GM13977 (cell line): Measurements from ENCODE around the gene KLHL7.

Source experiments
- DNase-seq: peaks from one replicate; pipeline ENCODE4 v3.0.0; 2012; ENCODE audit warnings: low spot score
- in situ Hi-C: fragments of 300-500 bp; cut with MboI; formaldehyde crosslinking; loops from one replicate; pipeline ENCODE4 v1.12.0; 2022; ENCODE audit warnings: low sequenced_read_pairs, low pct_unique_long_range_greater_than_20kb, mixed read lengths, inconsistent platforms; ENCODE audit not compliant: unreplicated experiment
- TF ChIP-seq, protein P1 (sequence below): IDR thresholded peaks from 2 replicates; pipeline ENCODE4 v1.5.1; 2012; ENCODE audit warnings: mild to moderate bottlenecking, control low read depth; ENCODE audit not compliant: insufficient read depth; ENCODE audit errors: extremely low read depth, missing control alignments

The KLHL7 gene

GRCh38 chr7:23105644-23106056 lies at the start of gene KLHL7:
TSS of gene KLHL7 (plus strand) at chr7:23105785. CDS start at chr7:23106027, 242 bp downstream.
- in situ Hi-C loops: no loop called here
- TF ChIP-seq, protein P1, sequence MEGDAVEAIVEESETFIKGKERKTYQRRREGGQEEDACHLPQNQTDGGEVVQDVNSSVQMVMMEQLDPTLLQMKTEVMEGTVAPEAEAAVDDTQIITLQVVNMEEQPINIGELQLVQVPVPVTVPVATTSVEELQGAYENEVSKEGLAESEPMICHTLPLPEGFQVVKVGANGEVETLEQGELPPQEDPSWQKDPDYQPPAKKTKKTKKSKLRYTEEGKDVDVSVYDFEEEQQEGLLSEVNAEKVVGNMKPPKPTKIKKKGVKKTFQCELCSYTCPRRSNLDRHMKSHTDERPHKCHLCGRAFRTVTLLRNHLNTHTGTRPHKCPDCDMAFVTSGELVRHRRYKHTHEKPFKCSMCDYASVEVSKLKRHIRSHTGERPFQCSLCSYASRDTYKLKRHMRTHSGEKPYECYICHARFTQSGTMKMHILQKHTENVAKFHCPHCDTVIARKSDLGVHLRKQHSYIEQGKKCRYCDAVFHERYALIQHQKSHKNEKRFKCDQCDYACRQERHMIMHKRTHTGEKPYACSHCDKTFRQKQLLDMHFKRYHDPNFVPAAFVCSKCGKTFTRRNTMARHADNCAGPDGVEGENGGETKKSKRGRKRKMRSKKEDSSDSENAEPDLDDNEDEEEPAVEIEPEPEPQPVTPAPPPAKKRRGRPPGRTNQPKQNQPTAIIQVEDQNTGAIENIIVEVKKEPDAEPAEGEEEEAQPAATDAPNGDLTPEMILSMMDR: no peak
- DNase-seq: peak; percentile 91

DNA sequence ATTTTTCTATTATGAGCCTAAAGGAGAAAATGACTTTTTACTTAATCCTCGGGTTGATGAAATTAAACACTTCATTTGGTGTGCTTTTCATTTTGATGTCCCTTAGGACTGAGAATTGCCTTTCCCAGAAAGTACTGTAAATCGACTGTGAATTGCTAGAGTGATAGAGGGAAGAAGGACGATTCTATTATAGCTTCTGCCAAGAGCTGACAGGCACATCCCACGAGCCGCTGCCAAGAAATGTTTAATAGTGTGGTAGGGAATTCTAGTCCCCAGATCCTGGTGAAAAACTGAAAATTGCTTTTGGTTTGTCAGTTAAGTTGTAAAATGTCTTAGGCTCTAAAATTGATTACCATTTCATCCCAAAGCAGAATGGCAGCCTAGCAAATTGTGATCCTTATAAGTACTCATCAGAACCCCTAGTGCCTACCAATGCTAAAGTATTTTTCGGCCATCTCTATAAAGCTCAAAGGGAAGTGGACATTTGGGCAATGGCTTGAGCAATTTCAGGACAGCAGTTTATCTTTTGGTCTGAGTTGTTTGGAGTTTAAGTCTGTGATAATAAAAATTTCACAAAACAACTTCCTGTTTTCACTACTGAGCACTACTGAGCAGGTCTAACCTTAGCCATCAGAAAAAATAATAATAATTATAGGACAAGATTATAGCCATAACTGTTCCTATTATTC lies 47.0 kb upstream of the KLHL7 start:
- in situ Hi-C loops: loop anchor here (10.0 to 25.0 kb wide), 3 partner anchors 214 to 504 kb away; partner anchors contain the start of gene IL6
- TF ChIP-seq, protein P1: no peak
- DNase-seq: no peak

DNA sequence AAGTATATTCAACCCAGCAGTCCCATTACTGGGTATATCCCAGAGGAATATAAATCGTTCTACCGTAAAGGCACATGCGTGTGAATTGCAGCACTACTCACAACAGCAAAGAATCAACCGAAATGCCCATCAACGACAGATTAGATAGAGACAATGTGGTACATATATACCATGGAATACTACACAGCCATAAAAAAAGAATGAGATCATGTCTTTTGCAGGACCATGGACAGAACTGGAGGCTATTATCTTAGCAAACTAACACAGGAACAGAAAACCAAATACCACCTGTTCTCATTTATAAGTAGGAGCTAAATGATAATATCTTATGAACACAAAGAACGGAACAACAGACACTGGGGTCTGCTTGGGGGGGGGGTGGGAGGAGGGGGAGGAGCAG lies 44.3 kb upstream of the KLHL7 start:
- in situ Hi-C loops: loop anchor here (25.0 kb wide), 1 partner anchor 324 kb away; the partner anchor contains the start of gene IL6
- no peak for DNase-seq
- TF ChIP-seq, protein P1: no peak

- TF ChIP-seq, protein P1: no peak
- no peak for DNase-seq
- in situ Hi-C loops: loop anchor here (25.0 kb wide), 1 partner anchor 325 kb away; the partner anchor contains the start of gene IL6
Observed at GRCh38 chr7:23062452-23062851, 43.1 kb upstream of the KLHL7 start.

DNA sequence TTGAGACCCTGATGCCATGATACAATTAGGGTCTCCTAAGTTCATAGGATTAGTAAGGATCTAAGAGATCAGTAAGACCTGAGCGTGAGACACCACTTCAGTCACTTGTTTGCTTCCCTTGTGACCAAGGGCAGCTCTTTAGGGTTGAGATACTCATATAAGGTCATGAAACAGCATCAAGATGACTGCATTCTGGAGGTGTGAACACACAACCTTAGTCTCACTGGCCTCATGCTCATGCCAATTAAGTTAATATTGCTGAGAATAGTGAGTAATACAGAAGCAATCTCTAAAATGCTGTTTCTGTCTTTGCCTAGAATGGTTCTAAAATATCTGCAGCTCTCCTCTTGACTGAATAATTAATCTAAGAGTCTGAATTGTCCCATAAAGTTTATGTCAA lies 39.6 kb upstream of the KLHL7 start:
- in situ Hi-C loops: loop anchor here (25.0 kb wide), 1 partner anchor 329 kb away; the partner anchor contains the start of gene IL6
- TF ChIP-seq, protein P1: no peak
- DNase-seq: no peak

GRCh38 chr7:23067271-23067670 lies 38.3 kb upstream of the KLHL7 start:
- DNase-seq: no peak
- TF ChIP-seq, protein P1: no peak
- in situ Hi-C loops: loop anchor here (25.0 kb wide), 1 partner anchor 330 kb away; the partner anchor contains the start of gene IL6
